Neutrophil (primary cell): ENCODE results near the gene ANKRD24.

Experiments used
- H3K27ac ChIP-seq: fragments of 200-600 bp; sonication (generic); 2 replicates; pipeline ENCODE4 v1.5.1; 2016; ENCODE audit warnings: mild to moderate bottlenecking, moderate library complexity
- H3K27me3 ChIP-seq: fragments of 200-600 bp; sonication (generic); 2 replicates; pipeline ENCODE4 v1.6.0; 2016; ENCODE audit warnings: mild to moderate bottlenecking
- H3K36me3 ChIP-seq: fragments of 200-600 bp; sonication (generic); 2 replicates; pipeline ENCODE4 v1.5.1; 2017
- H3K4me1 ChIP-seq, 2 experiments: fragments of 200-600 bp in 1 of 2; sonication (generic) in 1 of 2; 1 replicate in 1 of 2; 2 replicates in 1 of 2; pipeline versions ENCODE4 v1.5.1 to v1.6.1; 2013 to 2016; ENCODE audit warnings: low read depth in 1 of 2, low read length in 1 of 2, mild to moderate bottlenecking in 1 of 2, moderate library complexity in 1 of 2; ENCODE audit not compliant: control insufficient read depth in 1 of 2, insufficient read depth in 1 of 2
- H3K4me3 ChIP-seq, 2 experiments: fragments of 200-600 bp in 1 of 2; sonication (generic) in 1 of 2; 1 replicate in 1 of 2; 2 replicates in 1 of 2; pipeline ENCODE4 v1.5.1; 2013 to 2016; ENCODE audit warnings: low read depth in 1 of 2, low read length in 1 of 2, mild to moderate bottlenecking in 1 of 2, moderate library complexity in 1 of 2
- H3K9me3 ChIP-seq: fragments of 200-600 bp; sonication (generic); 2 replicates; pipeline ENCODE4 v1.5.1; 2016
- CTCF ChIP-seq: fragments of 200-600 bp; sonication (generic); IDR thresholded peaks from 2 replicates; pipeline ENCODE4 v1.5.1; 2016; ENCODE audit warnings: antibody characterized with exemption

ANKRD24 gene

GRCh38 chr19:4246767-4247593 is 64.5 kb downstream of the ANKRD24 start, which contains the start of gene YJU2:
Gene YJU2, plus strand, starts transcription at chr19:4247080. Its CDS starts 67 bp downstream, at chr19:4247147.
- peaks cover 7 to 10% of the 10 kb centered on the region in 2 experiments for H3K4me1 ChIP-seq
- peaks cover 29% of the 10 kb centered on the region for H3K36me3 ChIP-seq
- peak within 1 kb of the TSS; percentile 99 for H3K27ac ChIP-seq
- H3K4me3 ChIP-seq: peak within 1 kb of the TSS; percentile 84 to 91
- H3K27me3 ChIP-seq: peaks cover 13% of the 10 kb centered on the region
- TF ChIP-seq CTCF: no peak
- H3K9me3 ChIP-seq: no peaks in the 10 kb centered on the region

- TF ChIP-seq CTCF: no peak
- no peaks in the 10 kb centered on the region for H3K27me3 ChIP-seq
- H3K9me3 ChIP-seq: no peaks in the 10 kb centered on the region
- peaks cover 93% of the 10 kb centered on the region for H3K36me3 ChIP-seq
- no peak overlapping the region for H3K4me3 ChIP-seq
- no peaks in the 10 kb centered on the region for H3K4me1 ChIP-seq
- no peak overlapping the region for H3K27ac ChIP-seq
Observed at GRCh38 chr19:4256563-4256962, 74.1 kb downstream of the ANKRD24 start.

- Histone ChIP-seq H3K4me1 (no peaks in the 10 kb centered on the region), H3K9me3 (no peaks in the 10 kb centered on the region), H3K36me3 (peaks cover 93% of the 10 kb centered on the region), H3K27ac (no peak overlapping the region), H3K4me3 (no peak overlapping the region), H3K27me3 (no peaks in the 10 kb centered on the region)
- TF ChIP-seq CTCF: no peak
Observed at GRCh38 chr19:4257025-4257424, 74.5 kb downstream of the ANKRD24 start.

- no peak for TF ChIP-seq CTCF
- Histone ChIP-seq H3K36me3 (peaks cover 92% of the 10 kb centered on the region), H3K4me3 (no peak overlapping the region), H3K4me1 (no peaks in the 10 kb centered on the region), H3K27me3 (no peaks in the 10 kb centered on the region), H3K9me3 (no peaks in the 10 kb centered on the region), H3K27ac (no peak overlapping the region)
Observed at GRCh38 chr19:4258181-4258580, 75.7 kb downstream of the ANKRD24 start.

- Histone ChIP-seq H3K27me3 (no peaks in the 10 kb centered on the region), H3K9me3 (no peaks in the 10 kb centered on the region), H3K4me1 (no peaks in the 10 kb centered on the region), H3K36me3 (peaks cover 90% of the 10 kb centered on the region), H3K27ac (no peak overlapping the region), H3K4me3 (no peak overlapping the region)
- no peak for TF ChIP-seq CTCF
Observed at GRCh38 chr19:4260613-4261191, 78.2 kb downstream of the ANKRD24 start.
